Measurements from ENCODE around the gene HMCN2.

GRCh38 chr9:130419521-130420035 lies 154.0 kb downstream of the HMCN2 start:
- no peak for TF ChIP-seq CTCF (IDR thresholded peaks at IDR 0.05; ENCODE audit: low read length)
- TF ChIP-seq EZH2 (optimal IDR thresholded peaks at IDR 0.05; ENCODE audit: low read depth, low read length) = no peak
- TF ChIP-seq EZH2phosphoT487 (IDR thresholded peaks at IDR 0.05; ENCODE audit: low read length) = no peak
